Upper lobe of left lung (tissue), 6 donors: ENCODE measurements around the gene RERE. TPM values are rescaled to one million over a fixed set of nuclear protein-coding genes. Genes with fewer than 3 reads are reported as not detected.

Source experiments
- ATAC-seq, 2 donors: fragments of 200-7000 bp; cut with Tn5 transposase; one replicate each; pipeline ENCODE4 v1.9.1; 2022; ENCODE audit warnings: mild to moderate bottlenecking in 2 of 2, moderate library complexity in 2 of 2; ENCODE audit not compliant: low FRiP score in 2 of 2
- DNase-seq, 2 donors: peaks; one replicate each; pipeline ENCODE4 v3.0.0-alpha.2; 2019 to 2020
- H3K27ac ChIP-seq, 4 donors: fragments of 200-600 bp; sonication (generic); one replicate each; pipeline ENCODE4 v1.5.1; 2016 to 2019
- H3K27me3 ChIP-seq, 4 donors: fragments of 200-600 bp; sonication (generic); one replicate each; pipeline ENCODE4 v1.5.1; 2017 to 2019
- H3K36me3 ChIP-seq, 4 donors: fragments of 200-600 bp; sonication (generic); one replicate each; pipeline ENCODE4 v1.5.1; 2016 to 2019
- H3K4me1 ChIP-seq, 4 donors: fragments of 200-600 bp; sonication (generic); one replicate each; pipeline ENCODE4 v1.5.1; 2018 to 2019
- H3K4me3 ChIP-seq, 4 donors: fragments of 200-600 bp; sonication (generic); one replicate each; pipeline ENCODE4 v1.5.1; 2017 to 2019; ENCODE audit warnings: mild to moderate bottlenecking in 2 of 4, moderate library complexity in 1 of 4
- H3K9me3 ChIP-seq, 4 donors: fragments of 200-600 bp; sonication (generic); one replicate each; pipeline ENCODE4 v1.5.1; 2018 to 2019
- CTCF ChIP-seq, 6 experiments: fragments of 450-650 bp in 4 of 6; fragments of 200-600 bp in 2 of 6; sonication (generic) in 2 of 6; IDR thresholded peaks; one replicate each; pipeline ENCODE4 v1.5.1; 2016 to 2019; ENCODE audit warnings: antibody characterized with exemption in 6 of 6
- EP300 ChIP-seq, 4 donors: sonication (generic); formaldehyde crosslinking; IDR thresholded peaks; one replicate each; pipeline ENCODE4 v1.5.1; 2017; ENCODE audit warnings: antibody characterized with exemption in 4 of 4, control low read depth in 2 of 4
- POLR2A ChIP-seq, 4 donors: fragments of 450-650 bp; IDR thresholded peaks; one replicate each; pipeline ENCODE4 v1.5.1; 2016 to 2017; ENCODE audit warnings: antibody characterized with exemption in 4 of 4, mild to moderate bottlenecking in 2 of 4
- POLR2AphosphoS5 ChIP-seq, 2 donors: sonication (generic); formaldehyde crosslinking; IDR thresholded peaks; one replicate each; pipeline ENCODE4 v1.5.1; 2017; ENCODE audit warnings: antibody characterized with exemption in 2 of 2
- WGBS, 2 donors: methylation state at CpG; one replicate each; pipeline ENCODE4 v1.1.5; 2017 to 2018; 5-methylcytosine and 5-hydroxymethylcytosine counted together
- total RNA-seq, 6 donors: library from RNA; depleted of rRNA in 4 of 6; stranded (reverse); fragments of >200 nt in 4 of 6; gene quantifications; one replicate each; pipeline versions ENCODE4 v1.1.0 to v1.2.1, GENCODE V29; 2016 to 2021
- donor health status: DM: no; HTN: no; CAD: no; lungs with moderate emphysema.
- donor health status: DM: no; HTN: yes; CAD: no; lungs with severe emphysema.

RERE gene
- total RNA-seq, 6 donors from 2014 or later: 75.5 to 222 (median 104) TPM

GRCh38 chr1:8858888-8859706 is 41.7 kb upstream of the RERE start:
- Histone ChIP-seq H3K27me3 (no peaks in the 10 kb centered on the region), H3K27ac (peak overlapping the region in 3 of 4 donors; percentile 2 to 72 (median 62)), H3K36me3 (peaks cover 36 to 76% (median 61%) of the 10 kb centered on the region in 4 donors), H3K4me1 (peaks cover 20 to 23% (median 22%) of the 10 kb centered on the region in 4 donors), H3K4me3 (no peak overlapping the region), H3K9me3 (no peaks in the 10 kb centered on the region)
- TF ChIP-seq EP300 (IDR thresholded peaks at IDR 0.05) (no peak), CTCF (IDR thresholded peaks at IDR 0.05) (peak in 5 of 6 experiments; percentile 21 to 63 (median 56))
- DNase-seq: peak in 1 of 2 donors; percentile 44
- WGBS, 2 donors: 74 to 80% methylated on average over 11 to 12 of the region's 12 CpGs
- ATAC-seq: peak; percentile 54 to 65

GRCh38 chr1:8858112-8858668 is 40.8 kb upstream of the RERE start:
- ATAC-seq (peak in 1 of 2 donors; percentile 48), DNase-seq (no peak)
- no peaks in the 10 kb centered on the region for H3K9me3 ChIP-seq
- 15 to 20% methylated on average over 2 of the region's 2 CpGs for WGBS, 2 donors
- H3K27me3 ChIP-seq: no peaks in the 10 kb centered on the region
- peak overlapping the region in 3 of 4 donors; percentile 11 to 72 (median 42) for H3K27ac ChIP-seq
- H3K4me1 ChIP-seq: peaks cover 20 to 23% (median 22%) of the 10 kb centered on the region in 4 donors
- no peak overlapping the region for H3K4me3 ChIP-seq
- TF ChIP-seq POLR2A (IDR thresholded peaks at IDR 0.05) (no peak), EP300 (IDR thresholded peaks at IDR 0.05) (no peak), CTCF (IDR thresholded peaks at IDR 0.05) (no peak), POLR2AphosphoS5 (IDR thresholded peaks at IDR 0.05) (peak in 1 of 2 donors; percentile 30)
- peaks cover 27 to 66% (median 52%) of the 10 kb centered on the region in 4 donors for H3K36me3 ChIP-seq

GRCh38 chr1:8856689-8857412 is 39.4 kb upstream of the RERE start:
- Histone ChIP-seq H3K27ac (peak overlapping the region in 2 of 4 donors; percentile 32 to 42), H3K4me3 (no peak overlapping the region), H3K9me3 (no peaks in the 10 kb centered on the region), H3K36me3 (peaks cover 16 to 53% (median 38%) of the 10 kb centered on the region in 4 donors), H3K4me1 (peaks cover 20 to 23% (median 22%) of the 10 kb centered on the region in 4 donors), H3K27me3 (no peaks in the 10 kb centered on the region)
- DNase-seq: no peak
- TF ChIP-seq POLR2AphosphoS5 (IDR thresholded peaks at IDR 0.05) (no peak), CTCF (IDR thresholded peaks at IDR 0.05) (no peak)
- WGBS, 2 donors: 93 to 94% methylated on average over 12 to 14 of the region's 14 CpGs
- ATAC-seq: no peak

GRCh38 chr1:8854240-8854639 is 36.8 kb upstream of the RERE start:
- H3K9me3 ChIP-seq: no peaks in the 10 kb centered on the region
- H3K27me3 ChIP-seq: no peaks in the 10 kb centered on the region
- no peak overlapping the region for H3K4me3 ChIP-seq
- DNase-seq (no peak), ATAC-seq (no peak)
- TF ChIP-seq CTCF (IDR thresholded peaks at IDR 0.05) (no peak), POLR2AphosphoS5 (IDR thresholded peaks at IDR 0.05) (no peak), EP300 (IDR thresholded peaks at IDR 0.05) (no peak), POLR2A (IDR thresholded peaks at IDR 0.05) (no peak)
- peaks cover 0 to 27% (median 19%) of the 10 kb centered on the region in 4 donors for H3K36me3 ChIP-seq
- H3K4me1 ChIP-seq: peaks cover 15 to 20% (median 19%) of the 10 kb centered on the region in 4 donors
- H3K27ac ChIP-seq: no peak overlapping the region
- 86 to 91% methylated on average over 7 of the region's 7 CpGs for WGBS, 2 donors
